Sigmoid colon (tissue), 4 donors: ENCODE data around the gene CHRNE.

Experiments used
- CTCF ChIP-seq, 4 experiments: fragments of 450-650 bp in 3 of 4; fragments of 200-600 bp in 1 of 4; IDR thresholded peaks; one replicate each; pipeline ENCODE4 v1.5.1; 2016 to 2019; ENCODE audit warnings: antibody characterized with exemption in 4 of 4, mild to moderate bottlenecking in 3 of 4, moderate library complexity in 2 of 4
- EP300 ChIP-seq, 4 donors: sonication (generic); formaldehyde crosslinking; IDR thresholded peaks; one replicate each; pipeline ENCODE4 v1.6.1; 2017; ENCODE audit warnings: antibody characterized with exemption in 4 of 4
- POLR2A ChIP-seq, 2 donors: fragments of 450-650 bp; IDR thresholded peaks; one replicate each; pipeline ENCODE4 v1.6.1; 2016; ENCODE audit warnings: antibody characterized with exemption in 2 of 2, mild to moderate bottlenecking in 2 of 2, moderate library complexity in 2 of 2
- POLR2AphosphoS5 ChIP-seq, 4 donors: sonication (generic); formaldehyde crosslinking; IDR thresholded peaks; one replicate each; pipeline ENCODE4 v1.6.1; 2017; ENCODE audit warnings: antibody characterized with exemption in 4 of 4

GRCh38 chr17:4948931-4949320 is 46.0 kb upstream of the CHRNE start:
- TF ChIP-seq CTCF (IDR thresholded peaks at IDR 0.05) (no peak), POLR2AphosphoS5 (IDR thresholded peaks at IDR 0.05) (peak; percentile 27 to 83 (median 60)), EP300 (IDR thresholded peaks at IDR 0.05) (no peak), POLR2A (IDR thresholded peaks at IDR 0.05) (peak; percentile 22 to 29)
